Ishikawa (cell line): ENCODE measurements around the gene NOS1.

Experiments used
- CEBPB ChIP-seq: IDR thresholded peaks from 2 replicates; pipeline ENCODE4 v1.6.1; 2012
- EP300 ChIP-seq: IDR thresholded peaks from 2 replicates; pipeline ENCODE4 v1.6.1; 2012; ENCODE audit warnings: borderline replicate concordance
- FOXM1 ChIP-seq: IDR thresholded peaks from 2 replicates; pipeline ENCODE4 v1.6.1; 2012; ENCODE audit warnings: low read depth, borderline replicate concordance
- NFIC ChIP-seq: IDR thresholded peaks from 2 replicates; pipeline ENCODE4 v1.6.1; 2012
- TAF1 ChIP-seq: IDR thresholded peaks from 2 replicates; pipeline ENCODE4 v1.6.1; 2012; ENCODE audit warnings: low read depth, mild to moderate bottlenecking
- TF ChIP-seq, protein P1 (sequence below): IDR thresholded peaks from 2 replicates; pipeline ENCODE4 v1.6.1; 2012

DNA sequence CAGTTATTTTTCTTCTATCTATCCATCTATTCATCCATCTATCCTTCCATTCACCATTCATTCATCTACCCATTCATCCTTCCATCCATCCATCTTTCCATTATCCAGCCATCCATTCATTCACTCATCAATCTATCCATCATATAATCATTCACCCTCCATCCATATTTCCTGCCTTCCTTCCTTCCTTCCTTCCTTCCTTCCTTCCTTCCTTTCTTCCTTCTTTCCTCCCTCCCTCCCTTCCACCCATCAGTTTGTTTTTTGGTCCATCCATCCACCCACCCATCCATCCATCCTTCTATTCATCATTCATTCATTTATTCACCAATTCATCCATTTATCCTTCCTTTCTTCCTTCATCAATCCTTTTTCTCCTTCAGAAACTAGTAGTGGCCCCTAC lies 34.3 kb upstream of the NOS1 start:
- TF ChIP-seq CEBPB: no peak
- no peak for TF ChIP-seq FOXM1
- no peak for TF ChIP-seq TAF1
- no peak for TF ChIP-seq EP300
- TF ChIP-seq, protein P1, sequence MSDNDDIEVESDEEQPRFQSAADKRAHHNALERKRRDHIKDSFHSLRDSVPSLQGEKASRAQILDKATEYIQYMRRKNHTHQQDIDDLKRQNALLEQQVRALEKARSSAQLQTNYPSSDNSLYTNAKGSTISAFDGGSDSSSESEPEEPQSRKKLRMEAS: no peak
- no peak for TF ChIP-seq NFIC
